GM10248 (cell line): ENCODE data around the gene DDR2.
"Not testable (repeated sequence)": the region's sequence is repeated elsewhere in the genome, so short reads cannot be mapped to it uniquely, and the experiment has no call there.

Source experiments
- CTCF ChIA-PET: fragments of 300-600 bp; sonication (Branson Sonifier 250); formaldehyde crosslinking; extraction: SDS; loops from one replicate; lab custom pipeline; 2021; ENCODE audit warnings: antibody characterized with exemption; lab: Yijun Ruan, JAX
- POLR2A ChIA-PET: fragments of 350-650 bp; sonication (Branson Sonifier 250); formaldehyde crosslinking; extraction: SDS; loops from one replicate; lab custom pipeline; 2020; ENCODE audit warnings: antibody characterized with exemption; lab: Yijun Ruan, JAX
- DNase-seq: peaks from one replicate; pipeline ENCODE4 v3.0.0; 2012; ENCODE audit errors: extremely low spot score
- TF ChIP-seq, protein P1 (sequence below): IDR thresholded peaks from 2 replicates; pipeline ENCODE4 v1.5.1; 2012; ENCODE audit warnings: mild to moderate bottlenecking, low read depth; ENCODE audit errors: extremely low read depth, missing control alignments, control extremely low read depth

Gene DDR2

DNA sequence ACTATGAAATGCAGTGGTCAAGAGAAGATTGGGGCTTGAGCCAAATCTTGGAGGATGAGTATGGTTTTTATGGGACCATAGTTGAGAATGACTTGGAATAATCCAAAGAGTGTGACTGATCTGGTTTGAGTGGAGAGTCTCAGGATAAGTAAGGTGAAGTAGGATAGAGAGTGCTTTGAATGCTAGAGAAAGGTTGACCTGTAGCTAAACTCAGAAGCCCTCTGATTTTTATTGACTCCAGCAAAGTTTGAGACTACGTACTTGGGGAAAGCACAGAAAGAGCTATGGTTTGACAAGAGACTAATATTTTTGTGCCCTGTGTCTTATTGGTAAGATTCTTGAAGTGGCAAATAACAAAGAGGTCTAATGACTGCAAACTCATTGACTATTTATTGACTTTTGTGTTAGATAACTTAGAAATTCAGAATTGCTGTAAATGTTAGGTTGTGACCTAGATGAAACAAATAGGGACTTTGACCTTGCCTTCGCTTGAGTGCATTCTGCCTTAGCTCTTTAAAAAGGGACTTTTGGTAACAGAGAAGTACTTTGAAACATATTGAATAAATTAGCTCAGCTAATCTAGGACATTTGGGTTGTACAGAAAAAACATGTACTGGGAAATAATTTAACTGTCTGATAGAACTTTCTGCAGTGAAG is 35.6 kb upstream of the DDR2 start:
- TF ChIP-seq, protein P1, sequence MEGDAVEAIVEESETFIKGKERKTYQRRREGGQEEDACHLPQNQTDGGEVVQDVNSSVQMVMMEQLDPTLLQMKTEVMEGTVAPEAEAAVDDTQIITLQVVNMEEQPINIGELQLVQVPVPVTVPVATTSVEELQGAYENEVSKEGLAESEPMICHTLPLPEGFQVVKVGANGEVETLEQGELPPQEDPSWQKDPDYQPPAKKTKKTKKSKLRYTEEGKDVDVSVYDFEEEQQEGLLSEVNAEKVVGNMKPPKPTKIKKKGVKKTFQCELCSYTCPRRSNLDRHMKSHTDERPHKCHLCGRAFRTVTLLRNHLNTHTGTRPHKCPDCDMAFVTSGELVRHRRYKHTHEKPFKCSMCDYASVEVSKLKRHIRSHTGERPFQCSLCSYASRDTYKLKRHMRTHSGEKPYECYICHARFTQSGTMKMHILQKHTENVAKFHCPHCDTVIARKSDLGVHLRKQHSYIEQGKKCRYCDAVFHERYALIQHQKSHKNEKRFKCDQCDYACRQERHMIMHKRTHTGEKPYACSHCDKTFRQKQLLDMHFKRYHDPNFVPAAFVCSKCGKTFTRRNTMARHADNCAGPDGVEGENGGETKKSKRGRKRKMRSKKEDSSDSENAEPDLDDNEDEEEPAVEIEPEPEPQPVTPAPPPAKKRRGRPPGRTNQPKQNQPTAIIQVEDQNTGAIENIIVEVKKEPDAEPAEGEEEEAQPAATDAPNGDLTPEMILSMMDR, result no peak
- DNase-seq, result no peak
- POLR2A ChIA-PET, result no interaction called here
- CTCF ChIA-PET, result interaction anchor here (0.7 to 6.9 kb wide), 6 partner anchors 8 to 30 kb away, joined by 3 to 54 read pairs (median 5); no protein-coding TSS in a partner anchor

DNA sequence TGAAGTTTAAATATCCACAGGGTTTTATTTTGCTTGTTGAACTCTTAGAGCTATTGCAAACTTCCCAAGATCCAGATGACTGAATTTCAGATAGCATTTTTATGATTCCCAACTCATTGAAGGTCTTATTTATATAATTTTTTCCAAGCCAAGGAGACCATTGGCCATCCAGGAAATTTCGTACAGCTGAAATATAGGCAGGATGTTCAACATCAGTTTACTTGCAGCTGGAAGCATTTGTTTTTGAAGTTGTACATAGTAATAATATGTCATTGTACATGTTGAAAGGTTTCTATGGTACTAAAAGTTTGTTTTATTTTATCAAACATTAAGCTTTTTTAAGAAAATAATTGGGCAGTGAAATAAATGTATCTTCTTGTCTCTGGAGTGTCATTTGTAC is 32.8 kb upstream of the DDR2 start:
- TF ChIP-seq, protein P1, result no peak
- no peak for DNase-seq
- ChIA-PET CTCF (interaction anchor here (0.9 to 6.9 kb wide), 2 partner anchors 14 to 19 kb away, joined by 3 to 54 read pairs; no protein-coding TSS in a partner anchor), POLR2A (no interaction called here)

DNA sequence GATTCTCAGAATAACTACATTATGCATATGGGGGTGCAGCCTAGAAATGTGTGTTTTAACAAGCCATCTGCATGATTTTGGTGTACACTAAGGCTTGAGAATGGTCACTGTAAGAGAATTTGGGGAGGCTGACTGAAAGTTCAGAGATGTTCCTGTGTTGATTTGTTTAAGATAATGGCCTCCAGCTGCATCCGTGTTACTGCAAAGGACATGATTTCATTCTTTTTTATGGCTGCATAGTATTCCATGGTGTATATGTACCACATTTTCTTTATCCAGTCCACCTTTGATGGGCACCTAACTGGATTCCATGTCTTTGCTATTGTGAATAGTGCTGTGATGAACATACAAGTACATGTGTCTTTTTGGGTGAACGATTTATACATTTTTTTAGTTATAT is 29.1 kb upstream of the DDR2 start:
- CTCF ChIA-PET, result interaction anchor here (1.0 to 2.3 kb wide), 6 partner anchors 10 to 197 kb away, joined by 3 to 21 read pairs (median 3); no protein-coding TSS in a partner anchor
- DNase-seq, result not testable (repeated sequence)

DNA sequence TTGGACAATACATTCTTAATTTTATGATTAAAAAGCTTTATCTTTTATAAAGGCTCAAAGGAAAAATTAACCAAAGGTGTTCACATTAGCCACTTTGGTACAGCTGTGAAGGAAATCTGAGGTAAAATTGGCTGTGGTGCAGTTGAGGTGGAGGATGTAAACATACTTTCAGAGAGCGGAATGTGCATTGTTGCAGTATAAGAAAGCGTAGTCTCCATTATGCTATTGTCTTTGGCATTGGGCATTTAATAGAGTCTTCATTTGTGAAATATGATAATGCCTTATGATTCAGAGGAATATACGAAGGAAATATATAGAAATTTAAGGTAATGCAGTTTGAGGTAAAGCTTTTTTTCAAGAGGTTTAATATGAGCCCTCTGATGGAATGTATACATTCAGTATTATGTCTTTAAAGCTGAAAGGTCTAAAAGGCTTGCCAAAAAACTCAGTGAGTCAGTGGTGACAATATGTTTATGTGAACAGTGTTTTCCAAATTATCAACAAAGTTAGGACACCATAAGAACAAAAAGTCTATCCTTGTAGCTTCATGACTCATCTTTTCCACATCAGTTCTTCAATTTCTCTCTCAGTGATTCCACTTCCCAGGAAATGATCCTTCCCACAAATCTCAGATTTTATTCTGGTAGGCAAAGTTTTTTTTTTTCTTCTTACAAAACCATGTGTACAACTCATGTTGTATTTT is 26.9 kb upstream of the DDR2 start:
- ChIA-PET CTCF (interaction anchor here (1.0 to 2.3 kb wide), 2 partner anchors 8 kb away, joined by 4 to 21 read pairs; no protein-coding TSS in a partner anchor), POLR2A (no interaction called here)

More for the DNA sequence above, 29.1 kb upstream of the DDR2 start:
- POLR2A ChIA-PET, result not testable (repeated sequence)

DNA sequence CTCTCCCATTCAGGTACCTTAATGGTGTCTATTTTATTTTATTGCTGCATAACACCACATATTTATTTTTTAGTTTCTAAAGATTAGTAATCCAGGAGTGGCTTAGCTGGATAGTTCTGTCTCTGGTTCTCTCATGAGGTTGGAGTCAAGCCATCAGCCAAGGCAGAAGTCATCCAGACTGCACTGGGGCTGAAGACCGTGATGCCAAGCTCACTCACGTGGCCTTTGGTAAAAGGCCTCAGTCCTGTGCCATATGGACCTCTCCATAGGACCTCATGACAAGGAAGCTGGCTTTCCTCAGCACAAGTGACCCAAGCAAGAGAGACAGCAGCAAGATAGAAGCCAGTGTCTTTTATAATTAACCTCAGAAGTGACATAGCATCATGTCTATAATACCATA is 23.0 kb upstream of the DDR2 start:
- ChIA-PET CTCF (interaction anchor here (0.9 to 1.7 kb wide), 2 partner anchors 12 to 19 kb away, joined by 3 to 6 read pairs; no protein-coding TSS in a partner anchor), POLR2A (no interaction called here)
- TF ChIP-seq, protein P1, result no peak
- DNase-seq, result no peak

More for the DNA sequence above, 26.9 kb upstream of the DDR2 start:
- no peak for DNase-seq
- TF ChIP-seq, protein P1, result no peak

DNA sequence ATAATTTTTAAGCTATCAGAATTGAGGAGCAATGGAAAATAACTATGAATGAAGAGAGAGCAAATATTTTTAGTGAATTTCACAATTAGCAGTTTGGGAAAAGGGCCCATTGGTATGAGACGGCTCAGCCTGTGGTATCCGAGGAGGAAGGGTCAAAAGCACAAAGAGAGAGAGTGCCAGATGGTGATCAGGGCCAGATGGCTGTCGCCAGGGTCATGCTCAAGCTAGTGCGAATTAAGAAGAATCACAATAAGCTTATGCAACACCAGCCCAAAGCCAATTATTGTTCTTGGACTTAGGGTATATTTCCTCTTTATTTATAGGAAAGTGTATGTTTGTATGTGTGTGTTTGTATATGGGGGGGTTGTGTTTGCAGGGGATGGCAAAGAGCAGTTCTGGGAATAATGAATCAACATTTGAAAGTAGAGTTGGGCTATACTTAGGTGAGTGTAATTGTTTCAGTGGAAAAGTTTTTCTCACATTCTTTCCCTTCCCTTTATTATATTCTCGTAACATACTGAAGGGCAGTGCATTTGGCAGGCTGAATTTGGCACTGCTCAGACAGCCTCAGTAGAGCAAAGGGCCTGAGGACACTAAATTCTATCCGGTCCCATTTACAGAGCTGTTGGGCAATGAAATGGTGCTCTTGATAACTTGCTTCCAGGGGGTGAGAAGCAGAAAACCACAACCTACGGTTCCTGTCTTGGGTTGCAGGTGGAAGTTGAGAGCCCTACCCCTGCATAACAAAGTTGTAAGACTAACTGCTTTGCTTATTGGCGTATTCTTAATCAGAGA is 19.5 kb upstream of the DDR2 start:
- no peak for DNase-seq
- ChIA-PET CTCF (interaction anchor here (0.7 to 3.2 kb wide), 36 partner anchors 9 to 556 kb away, joined by 3 to 56 read pairs (median 4); partner anchors contain the start of genes C1orf226, DDR2 and NOS1AP), POLR2A (no interaction called here)
- TF ChIP-seq, protein P1, result no peak
